HuH-7 (cell line): ENCODE measurements around the gene FAM227B.
"Not testable (repeated sequence)": the region's sequence is repeated elsewhere in the genome, so short reads cannot be mapped to it uniquely, and the experiment has no call there.

Source experiments
- DNase-seq: peaks from one replicate; pipeline ENCODE4 v3.0.0; 2011; ENCODE audit warnings: low spot score

Gene FAM227B

DNA sequence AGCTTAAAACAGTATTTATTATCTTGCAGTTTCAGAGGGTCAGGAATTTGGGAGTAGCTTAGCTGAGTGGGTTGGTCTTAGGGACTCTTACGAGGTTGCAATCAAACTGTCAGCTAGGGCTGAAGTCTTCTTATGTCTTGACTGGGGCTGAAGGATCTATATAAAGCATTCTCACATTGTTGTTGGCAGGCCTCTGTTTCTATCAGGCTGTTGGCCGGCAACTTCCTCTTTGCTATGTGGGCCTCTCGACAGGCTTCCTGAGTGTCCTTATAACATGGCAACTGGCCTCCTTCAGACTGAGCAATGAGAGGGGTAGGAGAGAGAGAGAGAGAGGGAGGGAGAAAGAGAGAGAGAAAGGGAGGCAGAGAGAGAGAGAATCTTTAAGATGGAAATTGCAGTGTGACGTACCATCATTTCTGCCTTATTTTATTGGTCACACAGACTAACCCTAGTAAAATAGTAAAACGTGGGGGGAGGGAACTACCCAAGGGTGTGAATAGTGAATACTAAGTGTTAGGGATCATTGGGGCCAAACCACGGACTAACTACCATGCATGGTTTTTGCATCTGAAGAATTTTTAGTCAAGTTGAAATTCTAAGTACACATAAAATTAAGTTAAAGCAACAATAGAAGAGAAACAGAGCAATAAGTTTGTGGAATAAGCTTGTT lies 181.5 kb downstream of the FAM227B start:
- DNase-seq: no peak

DNA sequence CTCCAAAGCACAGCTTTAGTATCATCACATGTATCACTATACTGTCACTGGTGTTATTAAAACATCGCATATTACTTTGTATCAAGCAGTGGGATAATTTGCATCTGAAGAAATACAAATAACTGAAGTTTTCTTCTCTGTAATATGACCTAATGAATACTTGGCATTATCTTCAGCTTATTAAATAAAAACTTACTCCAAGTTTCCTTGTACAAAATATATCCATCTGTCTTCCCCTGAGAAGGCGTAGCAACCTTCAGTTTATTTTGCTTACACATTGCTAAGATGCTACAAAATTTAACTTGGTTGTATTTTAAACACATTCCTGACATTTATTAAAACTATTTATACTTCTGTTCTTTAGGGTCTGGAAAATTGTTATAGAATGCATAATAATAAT lies 183.9 kb downstream of the FAM227B start:
- DNase-seq: no peak

DNA sequence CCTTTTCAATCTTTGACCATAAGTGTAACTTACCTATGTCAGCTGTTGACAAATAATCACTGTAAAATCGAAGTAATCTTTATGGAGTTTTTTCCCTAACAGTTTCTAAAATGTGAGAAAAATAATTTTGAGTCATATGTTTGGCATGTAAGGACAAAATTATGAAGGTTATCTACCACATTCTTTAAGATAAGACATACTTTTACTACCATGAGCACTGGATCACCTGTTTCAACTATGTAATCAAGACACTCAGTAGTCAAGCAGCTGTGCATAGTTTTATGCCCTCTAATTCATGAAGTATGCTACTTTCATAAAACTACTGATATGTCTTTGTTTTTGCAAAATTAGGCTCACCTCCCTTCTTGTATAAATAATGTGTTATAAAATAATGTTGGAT lies 185.4 kb downstream of the FAM227B start:
- no peak for DNase-seq

DNA sequence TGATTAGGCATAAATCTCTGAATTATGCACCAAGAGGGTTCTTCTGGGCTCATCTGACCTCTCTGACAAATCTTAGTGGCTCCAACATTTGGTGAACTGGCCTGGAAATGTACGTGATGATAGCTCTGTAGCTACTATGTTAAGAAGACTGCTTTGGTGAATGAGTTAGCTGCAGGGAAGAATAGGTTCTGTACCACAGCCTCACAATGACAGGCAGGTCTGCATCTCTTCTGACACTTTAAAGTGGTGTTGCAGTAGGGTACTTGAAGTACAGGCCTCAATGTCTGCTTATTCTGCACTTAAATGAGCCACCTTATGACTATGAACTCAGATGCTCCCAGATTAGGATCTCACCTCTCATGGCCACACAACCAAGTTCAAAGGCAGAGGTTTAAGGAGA lies 190.6 kb downstream of the FAM227B start:
- DNase-seq: no peak

- no peak for DNase-seq
Measured at GRCh38 chr15:49428409-49429095, 192.1 kb downstream of the FAM227B start.

GRCh38 chr15:49427372-49427771 lies 193.2 kb downstream of the FAM227B start:
- no peak for DNase-seq

- no peak for DNase-seq
Measured at GRCh38 chr15:49424954-49425353, 195.7 kb downstream of the FAM227B start.

- no peak for DNase-seq
Measured at GRCh38 chr15:49423901-49424550, 196.6 kb downstream of the FAM227B start.

- DNase-seq: no peak
Measured at GRCh38 chr15:49423021-49423420, 197.6 kb downstream of the FAM227B start, which contains the start of gene FGF7. TSS of gene FGF7 (plus strand) at chr15:49423242. CDS start at chr15:49424298, 1,056 bp downstream.

GRCh38 chr15:49421991-49422390 lies 198.6 kb downstream of the FAM227B start:
- no peak for DNase-seq

DNA sequence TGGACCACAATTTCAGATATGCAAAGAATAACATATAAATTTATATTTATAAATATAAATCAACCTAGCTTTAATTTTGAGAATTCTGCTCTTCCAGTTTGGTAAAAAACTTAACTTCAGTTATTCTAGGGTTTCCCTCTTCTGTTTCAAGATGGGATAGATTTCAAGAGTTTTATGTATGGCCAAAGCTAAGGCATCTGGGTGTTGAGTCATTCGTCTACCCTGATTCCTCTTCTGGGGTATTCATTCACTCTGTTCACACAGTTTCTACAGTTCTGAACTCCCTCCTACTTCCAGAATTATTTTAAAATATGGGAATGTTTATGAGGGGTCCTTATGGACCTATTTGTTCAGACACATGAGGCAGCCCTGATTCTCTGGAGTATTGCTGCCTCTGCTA lies 201.8 kb downstream of the FAM227B start:
- no peak for DNase-seq

DNA sequence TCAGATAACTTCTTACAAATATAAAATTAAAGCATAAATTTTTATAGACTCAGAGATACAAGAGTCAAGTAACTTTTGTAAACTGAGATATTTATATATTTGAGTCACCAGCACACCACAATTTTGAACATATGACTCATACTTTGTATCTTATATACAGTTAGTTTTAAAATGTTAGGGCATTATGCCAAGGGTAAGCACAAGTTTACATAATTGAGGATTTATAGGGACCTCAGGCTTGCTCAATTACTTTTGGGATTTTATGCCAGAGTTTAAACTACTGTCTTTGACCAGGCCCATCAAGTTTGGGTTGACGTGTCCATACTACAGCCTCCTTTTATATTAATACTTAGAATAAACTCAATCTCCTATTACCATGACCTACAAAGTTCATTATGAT lies 205.0 kb downstream of the FAM227B start:
- DNase-seq: no peak

- DNase-seq: no peak
Measured at GRCh38 chr15:49415149-49415548, 205.5 kb downstream of the FAM227B start.

DNA sequence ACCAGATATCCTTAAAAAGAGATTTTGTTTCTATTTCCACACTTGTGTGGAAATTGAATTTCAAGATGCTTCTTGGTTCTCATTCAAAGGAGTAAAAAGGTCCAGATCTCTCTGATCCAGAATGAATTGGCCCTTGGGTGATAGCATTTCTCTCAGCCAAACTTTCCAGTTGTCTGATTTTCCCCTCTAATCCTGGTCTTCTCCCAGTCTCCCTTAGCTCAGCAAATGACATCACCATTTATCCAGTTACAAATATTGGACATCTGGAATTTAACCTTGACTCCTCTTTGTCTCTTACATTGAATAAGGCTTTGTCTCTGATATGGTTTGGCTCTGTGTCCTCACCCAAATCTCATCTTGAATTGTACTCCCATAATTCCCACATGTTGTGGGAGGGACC lies 207.8 kb downstream of the FAM227B start:
- no peak for DNase-seq

- no peak for DNase-seq
Measured at GRCh38 chr15:49410641-49411040, 210.0 kb downstream of the FAM227B start.

DNA sequence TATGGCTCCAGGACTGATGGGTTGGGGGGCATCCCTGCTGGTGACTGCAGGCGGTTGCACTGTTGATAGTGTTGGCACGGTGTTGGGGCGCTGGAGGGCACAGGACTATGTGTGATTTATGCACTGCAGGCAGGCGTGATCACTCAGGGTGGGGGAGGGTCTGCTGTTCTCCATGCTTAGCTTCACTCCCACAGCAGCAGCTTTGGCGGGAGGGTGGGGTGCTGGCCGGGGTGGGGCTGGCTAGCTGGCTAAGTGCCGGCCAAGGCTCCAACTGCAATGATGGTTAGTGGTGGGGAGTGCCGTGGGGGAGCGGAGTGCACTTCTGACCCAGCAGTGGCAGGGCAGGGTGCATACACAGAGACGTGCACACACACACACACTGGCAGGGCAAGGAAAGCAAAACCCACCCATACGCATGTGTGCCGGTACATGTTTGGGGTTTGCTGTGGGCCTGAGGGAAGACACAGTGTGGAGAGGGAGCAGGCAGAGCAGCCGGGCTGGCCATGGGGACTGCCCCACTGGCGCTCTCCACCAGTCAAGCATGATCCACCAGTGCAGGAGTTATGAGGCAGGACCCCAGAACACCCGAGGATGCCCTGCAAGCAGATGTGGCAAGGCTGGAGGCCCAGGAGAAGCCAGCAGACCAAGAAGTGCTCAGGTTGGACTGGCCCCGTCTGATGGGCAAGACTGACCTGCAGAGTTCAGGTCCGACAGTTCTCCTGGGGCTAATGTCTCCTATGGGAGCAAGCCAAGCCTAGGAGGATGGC lies 214.1 kb downstream of the FAM227B start:
- DNase-seq: no peak

DNA sequence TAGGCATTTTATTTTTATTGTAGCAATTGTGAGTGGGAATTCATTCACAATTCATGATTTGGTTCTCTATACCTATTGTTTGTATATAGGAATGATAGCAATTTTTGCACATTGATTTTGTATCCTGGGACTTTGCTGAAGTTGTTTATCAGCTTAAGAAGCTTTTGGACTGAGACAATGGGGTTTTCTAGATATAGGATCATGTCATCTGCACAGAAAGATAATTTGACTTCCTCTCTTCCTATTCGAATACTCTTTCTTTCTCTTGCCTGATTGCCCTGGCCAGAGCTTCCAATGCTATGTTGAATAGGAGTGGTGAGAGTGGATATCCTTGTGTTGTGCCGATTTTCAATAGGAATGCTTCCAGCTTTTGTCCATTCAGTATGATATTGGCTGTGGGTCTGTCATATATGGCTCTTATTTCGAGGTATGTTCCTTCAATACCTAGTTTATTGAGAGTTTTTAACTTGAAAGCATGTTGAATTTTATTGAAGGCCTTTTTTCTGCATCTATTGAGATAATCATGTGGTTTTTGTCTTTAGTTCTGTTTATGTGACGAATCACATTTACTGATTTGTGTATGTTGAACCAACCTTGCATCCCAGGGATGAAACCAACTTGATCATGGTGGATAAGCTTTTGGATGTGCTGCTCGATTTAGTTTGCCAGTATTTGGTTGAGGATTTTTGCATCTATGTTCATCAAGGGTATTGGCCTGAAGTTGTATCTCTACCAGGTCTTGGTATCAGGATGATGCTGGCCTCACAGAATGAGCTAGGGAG lies 217.9 kb downstream of the FAM227B start:
- not testable (repeated sequence) for DNase-seq

- DNase-seq: no peak
Measured at GRCh38 chr15:49387471-49387870, 233.1 kb downstream of the FAM227B start.

DNA sequence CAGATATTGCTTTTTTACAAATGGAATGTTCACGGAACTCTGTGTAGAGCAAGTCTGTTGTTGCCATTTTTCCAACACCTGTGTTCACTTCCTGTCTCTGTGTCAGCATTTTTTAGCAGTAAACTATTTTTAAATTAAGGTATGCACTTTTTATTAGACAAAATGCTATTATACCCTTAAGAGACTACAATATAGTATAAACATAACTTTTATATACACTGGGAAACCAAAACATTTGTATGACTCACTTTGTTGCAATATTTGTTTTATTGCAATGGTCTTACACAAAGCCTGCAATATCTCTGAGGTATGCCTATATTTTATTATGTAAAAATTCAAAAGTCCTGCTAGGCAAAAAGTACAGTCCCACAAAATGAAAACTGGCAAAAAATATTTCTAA lies 237.4 kb downstream of the FAM227B start:
- DNase-seq: no peak

GRCh38 chr15:49382394-49382793 lies 238.2 kb downstream of the FAM227B start:
- no peak for DNase-seq

DNA sequence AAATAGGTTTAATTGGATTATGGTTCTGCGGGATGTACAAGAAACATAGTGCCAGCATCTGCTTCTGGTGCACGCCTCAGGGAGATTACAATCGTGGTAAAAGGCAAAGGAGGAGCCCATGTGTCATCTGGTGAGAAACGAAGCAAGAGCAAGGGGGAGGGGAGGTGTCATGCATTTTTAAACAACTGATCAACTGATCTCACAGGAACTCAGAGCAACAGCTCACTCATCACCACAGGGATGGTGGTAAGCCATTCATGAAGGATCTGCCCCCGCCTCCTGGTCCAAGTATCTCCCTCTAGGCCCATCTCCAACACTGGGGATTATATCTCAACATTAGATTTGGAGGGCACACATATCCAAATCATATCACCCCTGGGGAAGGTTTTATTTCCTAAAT lies 239.7 kb downstream of the FAM227B start:
- no peak for DNase-seq

- no peak for DNase-seq
Measured at GRCh38 chr15:49379996-49380395, 240.6 kb downstream of the FAM227B start.
